ENCODE data around the gene MGAT5.

DNA sequence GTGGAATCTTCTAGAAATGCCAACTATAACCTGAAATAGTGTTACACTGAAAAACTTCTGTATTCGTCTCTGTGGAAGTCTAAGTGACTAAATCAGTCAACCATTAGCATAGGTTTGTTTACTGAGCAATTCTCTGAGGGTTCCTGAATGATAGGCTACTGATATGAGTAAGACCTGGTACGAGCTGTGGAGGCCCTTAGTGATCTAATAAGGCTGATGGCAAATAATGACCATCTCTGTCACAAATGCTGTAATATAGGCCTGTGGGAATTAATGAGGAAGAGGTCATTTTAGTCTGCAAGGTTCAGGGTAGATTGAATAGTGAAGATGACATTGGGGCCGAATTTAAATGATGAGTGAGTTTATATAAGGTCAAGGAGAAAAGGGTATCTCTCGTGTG, 82.5 kb downstream of the MGAT5 start:
- TF ChIP-seq OSR1 (CRISPR knock-in tag; IDR thresholded peaks at IDR 0.05) (no peak), ESRRG (CRISPR knock-in tag; IDR thresholded peaks at IDR 0.05) (no peak), ISL1 (CRISPR knock-in tag; IDR thresholded peaks at IDR 0.05) (no peak), ARNTL (CRISPR knock-in tag; IDR thresholded peaks at IDR 0.05; ENCODE audit: borderline replicate concordance, low read depth) (no peak), RARB (CRISPR knock-in tag; IDR thresholded peaks at IDR 0.05) (no peak), ZFP3 (CRISPR knock-in tag; IDR thresholded peaks at IDR 0.05) (no peak), PATZ1 (CRISPR knock-in tag; IDR thresholded peaks at IDR 0.05; ENCODE audit: borderline replicate concordance) (no peak), ZC3H10 (CRISPR knock-in tag; IDR thresholded peaks at IDR 0.05) (no peak), TOX (CRISPR knock-in tag; IDR thresholded peaks at IDR 0.05; ENCODE audit: borderline replicate concordance) (no peak), CREB5 (CRISPR knock-in tag; IDR thresholded peaks at IDR 0.05; ENCODE audit: low read depth) (no peak)
- TF ChIP-seq, protein P1, sequence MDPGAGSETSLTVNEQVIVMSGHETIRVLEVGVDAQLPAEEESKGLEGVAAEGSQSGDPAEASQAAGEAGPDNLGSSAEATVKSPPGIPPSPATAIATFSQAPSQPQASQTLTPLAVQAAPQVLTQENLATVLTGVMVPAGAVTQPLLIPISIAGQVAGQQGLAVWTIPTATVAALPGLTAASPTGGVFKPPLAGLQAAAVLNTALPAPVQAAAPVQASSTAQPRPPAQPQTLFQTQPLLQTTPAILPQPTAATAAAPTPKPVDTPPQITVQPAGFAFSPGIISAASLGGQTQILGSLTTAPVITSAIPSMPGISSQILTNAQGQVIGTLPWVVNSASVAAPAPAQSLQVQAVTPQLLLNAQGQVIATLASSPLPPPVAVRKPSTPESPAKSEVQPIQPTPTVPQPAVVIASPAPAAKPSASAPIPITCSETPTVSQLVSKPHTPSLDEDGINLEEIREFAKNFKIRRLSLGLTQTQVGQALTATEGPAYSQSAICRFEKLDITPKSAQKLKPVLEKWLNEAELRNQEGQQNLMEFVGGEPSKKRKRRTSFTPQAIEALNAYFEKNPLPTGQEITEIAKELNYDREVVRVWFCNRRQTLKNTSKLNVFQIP (CRISPR knock-in tag; IDR thresholded peaks at IDR 0.05; ENCODE audit: borderline replicate concordance, low read depth), result no peak
